Liver (tissue), 3 donors: ENCODE data around the gene CDC16.

Source experiments
- ATF3 ChIP-seq: IDR thresholded peaks from 2 replicates; pipeline ENCODE4 v1.6.1; 2016; ENCODE audit warnings: antibody characterized with exemption
- FOXA1 ChIP-seq: IDR thresholded peaks from 2 replicates; pipeline ENCODE4 v1.6.1; 2016; ENCODE audit warnings: antibody characterized with exemption
- GABPA ChIP-seq, 2 donors: IDR thresholded peaks in 1 of 2; conservative IDR thresholded peaks in 1 of 2; 2 replicates each; pipeline ENCODE4 v1.6.1; 2016; ENCODE audit warnings: antibody characterized with exemption in 2 of 2, mild to moderate bottlenecking in 1 of 2, moderate library complexity in 1 of 2
- RAD21 ChIP-seq, 2 donors: IDR thresholded peaks; 2 replicates each; pipeline ENCODE4 v1.6.1; 2016; ENCODE audit warnings: antibody characterized with exemption in 2 of 2, mild to moderate bottlenecking in 2 of 2
- TAF1 ChIP-seq: conservative IDR thresholded peaks from 2 replicates; pipeline ENCODE4 v1.6.1; 2016; ENCODE audit warnings: antibody characterized with exemption, mild to moderate bottlenecking
- TF ChIP-seq, protein P1 (sequence below): fragments of 150-350 bp; IDR thresholded peaks from 2 replicates; pipeline ENCODE4 v1.5.1; 2017; ENCODE audit warnings: improper control_type of control experiment, low read depth, low read length; ENCODE audit not compliant: missing input control
- TF ChIP-seq, protein P2 (sequence below): IDR thresholded peaks from 2 replicates; pipeline ENCODE4 v1.6.1; 2016; ENCODE audit warnings: antibody characterized with exemption, mild to moderate bottlenecking
- donor health status: healthy.
- donor health status: healthy.

DNA sequence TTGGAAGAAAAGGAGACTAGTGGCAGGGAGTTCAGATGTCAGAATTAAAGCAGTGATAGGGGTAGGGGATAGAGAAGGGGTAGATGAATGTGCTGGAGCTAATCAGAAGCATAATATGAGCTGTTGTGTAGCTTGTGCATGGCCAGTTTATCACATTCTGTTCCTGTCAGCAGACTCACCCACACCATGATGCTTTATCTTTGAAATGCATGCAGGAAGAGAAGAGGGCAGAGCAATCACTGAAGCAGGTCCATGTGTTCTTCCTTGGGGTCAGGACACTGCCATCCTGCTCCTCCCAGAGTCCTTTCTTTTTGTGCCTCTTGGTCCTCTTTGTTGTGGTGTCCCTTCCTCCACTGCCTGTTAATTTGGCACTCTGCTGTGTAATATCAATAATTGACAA is 85.4 kb downstream of the CDC16 start:
- TF ChIP-seq, protein P1, sequence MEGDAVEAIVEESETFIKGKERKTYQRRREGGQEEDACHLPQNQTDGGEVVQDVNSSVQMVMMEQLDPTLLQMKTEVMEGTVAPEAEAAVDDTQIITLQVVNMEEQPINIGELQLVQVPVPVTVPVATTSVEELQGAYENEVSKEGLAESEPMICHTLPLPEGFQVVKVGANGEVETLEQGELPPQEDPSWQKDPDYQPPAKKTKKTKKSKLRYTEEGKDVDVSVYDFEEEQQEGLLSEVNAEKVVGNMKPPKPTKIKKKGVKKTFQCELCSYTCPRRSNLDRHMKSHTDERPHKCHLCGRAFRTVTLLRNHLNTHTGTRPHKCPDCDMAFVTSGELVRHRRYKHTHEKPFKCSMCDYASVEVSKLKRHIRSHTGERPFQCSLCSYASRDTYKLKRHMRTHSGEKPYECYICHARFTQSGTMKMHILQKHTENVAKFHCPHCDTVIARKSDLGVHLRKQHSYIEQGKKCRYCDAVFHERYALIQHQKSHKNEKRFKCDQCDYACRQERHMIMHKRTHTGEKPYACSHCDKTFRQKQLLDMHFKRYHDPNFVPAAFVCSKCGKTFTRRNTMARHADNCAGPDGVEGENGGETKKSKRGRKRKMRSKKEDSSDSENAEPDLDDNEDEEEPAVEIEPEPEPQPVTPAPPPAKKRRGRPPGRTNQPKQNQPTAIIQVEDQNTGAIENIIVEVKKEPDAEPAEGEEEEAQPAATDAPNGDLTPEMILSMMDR = no peak
- TF ChIP-seq FOXA1 (no peak), TAF1 (no peak), RAD21 (IDR thresholded peaks at IDR 0.05) (no peak), GABPA (IDR thresholded peaks at IDR 0.05 in 1 of 2, conservative IDR thresholded peaks at IDR 0.05 in 1 of 2) (no peak), ATF3 (no peak)
- TF ChIP-seq, protein P2, sequence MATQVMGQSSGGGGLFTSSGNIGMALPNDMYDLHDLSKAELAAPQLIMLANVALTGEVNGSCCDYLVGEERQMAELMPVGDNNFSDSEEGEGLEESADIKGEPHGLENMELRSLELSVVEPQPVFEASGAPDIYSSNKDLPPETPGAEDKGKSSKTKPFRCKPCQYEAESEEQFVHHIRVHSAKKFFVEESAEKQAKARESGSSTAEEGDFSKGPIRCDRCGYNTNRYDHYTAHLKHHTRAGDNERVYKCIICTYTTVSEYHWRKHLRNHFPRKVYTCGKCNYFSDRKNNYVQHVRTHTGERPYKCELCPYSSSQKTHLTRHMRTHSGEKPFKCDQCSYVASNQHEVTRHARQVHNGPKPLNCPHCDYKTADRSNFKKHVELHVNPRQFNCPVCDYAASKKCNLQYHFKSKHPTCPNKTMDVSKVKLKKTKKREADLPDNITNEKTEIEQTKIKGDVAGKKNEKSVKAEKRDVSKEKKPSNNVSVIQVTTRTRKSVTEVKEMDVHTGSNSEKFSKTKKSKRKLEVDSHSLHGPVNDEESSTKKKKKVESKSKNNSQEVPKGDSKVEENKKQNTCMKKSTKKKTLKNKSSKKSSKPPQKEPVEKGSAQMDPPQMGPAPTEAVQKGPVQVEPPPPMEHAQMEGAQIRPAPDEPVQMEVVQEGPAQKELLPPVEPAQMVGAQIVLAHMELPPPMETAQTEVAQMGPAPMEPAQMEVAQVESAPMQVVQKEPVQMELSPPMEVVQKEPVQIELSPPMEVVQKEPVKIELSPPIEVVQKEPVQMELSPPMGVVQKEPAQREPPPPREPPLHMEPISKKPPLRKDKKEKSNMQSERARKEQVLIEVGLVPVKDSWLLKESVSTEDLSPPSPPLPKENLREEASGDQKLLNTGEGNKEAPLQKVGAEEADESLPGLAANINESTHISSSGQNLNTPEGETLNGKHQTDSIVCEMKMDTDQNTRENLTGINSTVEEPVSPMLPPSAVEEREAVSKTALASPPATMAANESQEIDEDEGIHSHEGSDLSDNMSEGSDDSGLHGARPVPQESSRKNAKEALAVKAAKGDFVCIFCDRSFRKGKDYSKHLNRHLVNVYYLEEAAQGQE = no peak
